Measurements from ENCODE around the gene ZNF618.

The ZNF618 gene

DNA sequence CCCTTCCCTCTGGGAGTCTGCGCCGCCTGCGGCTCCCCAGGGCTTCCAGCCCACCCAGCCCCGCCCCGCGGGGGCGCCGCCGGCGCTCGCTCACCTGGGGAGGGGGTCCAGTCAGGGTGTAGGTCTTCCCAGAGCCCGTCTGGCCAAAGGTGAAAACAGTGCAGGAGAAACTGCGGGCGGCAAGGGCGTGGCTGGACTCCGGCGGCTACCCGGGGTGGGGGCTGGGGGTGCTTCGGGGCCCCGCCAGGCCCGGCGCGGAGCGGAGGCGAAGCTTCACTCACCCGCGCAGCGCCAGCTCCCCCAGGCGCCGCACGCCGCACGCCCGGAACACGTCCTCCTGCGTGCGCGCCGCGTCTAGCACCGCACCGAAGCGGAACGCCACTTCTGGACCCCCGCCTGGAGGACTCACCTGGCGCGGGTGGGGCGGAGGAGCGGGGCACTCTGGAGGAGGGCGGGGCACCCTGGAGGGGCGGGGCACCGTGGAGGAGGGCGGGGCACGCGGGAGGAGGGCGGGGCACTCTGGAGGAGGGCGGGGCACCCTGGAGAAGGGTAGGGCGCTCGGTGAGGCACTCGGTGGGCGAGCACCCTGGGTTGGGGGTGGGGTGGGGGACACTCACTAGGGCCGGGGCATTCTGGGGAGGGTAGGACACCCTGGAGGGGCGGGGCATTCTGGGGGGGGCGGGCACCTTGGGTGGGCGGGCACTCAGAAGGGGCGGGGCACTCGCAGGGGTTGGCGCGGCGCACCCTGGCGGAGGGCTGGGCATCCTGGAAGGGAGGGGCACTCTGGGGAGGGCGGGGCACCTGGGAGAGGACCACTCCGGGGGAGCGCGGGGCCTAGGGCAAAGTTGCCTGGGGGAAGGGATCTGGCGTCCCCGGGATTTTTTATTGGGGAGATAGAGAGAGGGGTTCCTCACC lies 222.2 kb downstream of the ZNF618 start:
- DNase-seq (ENCODE audit: low read depth in 2 of 2): peak in 1 of 2 experiments; percentile 7

GRCh38 chr9:114098936-114099668 lies 223.0 kb downstream of the ZNF618 start, which contains the start of gene KIF12:
Gene KIF12 (minus strand): TSS chr9:114099292. CDS start chr9:114099276, 16 bp downstream.
- DNase-seq (ENCODE audit: low read depth in 2 of 2): no peak

DNA sequence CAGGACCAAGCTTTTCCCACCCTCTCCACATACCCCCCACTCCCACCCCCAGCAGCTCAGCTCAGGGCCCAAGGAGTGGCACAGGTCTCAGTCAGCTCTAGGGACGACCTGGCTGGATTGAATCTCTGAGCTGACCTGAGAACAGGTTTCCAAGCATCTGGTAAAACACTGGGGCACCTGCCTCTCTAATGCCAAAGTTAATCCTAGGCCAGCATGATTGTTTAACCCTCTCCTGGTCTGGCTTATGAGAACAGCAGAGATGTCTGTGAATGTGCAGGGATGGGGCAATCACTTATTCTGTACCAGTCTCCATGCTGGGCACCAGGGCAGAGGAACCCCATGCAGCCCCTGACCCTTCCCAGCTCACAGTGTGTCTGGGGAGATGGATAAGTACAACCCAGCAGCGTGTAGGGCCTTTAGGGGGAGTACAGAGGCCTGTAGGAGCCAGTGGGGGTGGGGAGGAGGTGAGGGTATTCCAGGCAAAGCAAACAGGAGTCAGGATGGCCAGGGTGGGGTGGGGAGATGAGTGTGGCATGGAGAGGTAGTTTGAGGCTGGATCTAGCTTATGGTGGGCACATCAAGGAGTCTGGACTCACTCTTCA lies 223.7 kb downstream of the ZNF618 start:
- no peak for DNase-seq (ENCODE audit: low read depth in 2 of 2)

GRCh38 chr9:114100536-114100935 lies 224.4 kb downstream of the ZNF618 start:
- no peak for DNase-seq (ENCODE audit: low read depth in 2 of 2)

DNA sequence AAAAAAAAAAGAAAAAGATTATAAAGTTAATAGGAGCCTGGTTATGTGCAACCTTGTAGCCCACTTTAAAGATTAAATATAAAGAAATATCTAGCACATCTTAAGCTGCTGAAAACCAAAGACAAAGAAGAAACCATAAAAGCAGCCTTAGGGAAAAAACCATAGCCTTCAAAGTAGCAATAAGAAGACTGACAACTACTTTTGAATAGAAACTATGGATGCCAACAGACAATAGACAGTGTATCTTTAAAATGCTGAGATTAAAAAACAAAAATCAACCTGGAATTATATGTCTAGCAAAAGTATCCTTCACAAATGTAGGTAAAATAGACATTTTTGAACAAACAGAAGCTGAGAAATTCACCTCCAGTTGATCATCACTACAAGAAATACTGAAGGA lies 226.4 kb downstream of the ZNF618 start:
- no peak for DNase-seq (ENCODE audit: low read depth in 2 of 2)

GRCh38 chr9:114105236-114105635 lies 229.1 kb downstream of the ZNF618 start:
- no peak for DNase-seq (ENCODE audit: low read depth in 2 of 2)

Measured in stimulated activated CD4-positive, alpha-beta T cell treated with anti-CD3 and anti-CD28 coated beads, Interleukin-12 subunit alpha, Interleukin-12 subunit beta, amount 100 ng/mL, for 24 hours (primary cell).